ENCODE data around the gene LGALS12.

The LGALS12 gene

DNA sequence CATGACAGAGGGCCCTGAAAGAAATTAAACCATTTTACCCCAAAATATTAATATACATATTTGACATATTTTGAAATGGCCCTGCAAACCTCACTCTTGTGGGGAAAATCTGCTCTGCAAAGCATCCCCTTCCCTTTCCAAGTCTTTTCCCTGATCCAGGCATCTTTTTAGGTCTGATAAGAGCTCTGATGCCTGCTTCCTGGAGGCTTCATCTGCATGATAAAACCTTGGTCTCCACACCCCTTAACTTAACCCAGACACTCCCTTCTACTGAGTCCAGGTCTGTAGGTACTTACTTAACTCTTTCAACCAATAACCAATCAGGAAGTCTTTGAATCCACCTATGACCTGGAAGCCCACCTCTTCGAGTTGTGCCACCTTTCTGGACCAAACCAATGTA, 1.8 kb upstream of the LGALS12 start:
- TF ChIP-seq, protein P1, sequence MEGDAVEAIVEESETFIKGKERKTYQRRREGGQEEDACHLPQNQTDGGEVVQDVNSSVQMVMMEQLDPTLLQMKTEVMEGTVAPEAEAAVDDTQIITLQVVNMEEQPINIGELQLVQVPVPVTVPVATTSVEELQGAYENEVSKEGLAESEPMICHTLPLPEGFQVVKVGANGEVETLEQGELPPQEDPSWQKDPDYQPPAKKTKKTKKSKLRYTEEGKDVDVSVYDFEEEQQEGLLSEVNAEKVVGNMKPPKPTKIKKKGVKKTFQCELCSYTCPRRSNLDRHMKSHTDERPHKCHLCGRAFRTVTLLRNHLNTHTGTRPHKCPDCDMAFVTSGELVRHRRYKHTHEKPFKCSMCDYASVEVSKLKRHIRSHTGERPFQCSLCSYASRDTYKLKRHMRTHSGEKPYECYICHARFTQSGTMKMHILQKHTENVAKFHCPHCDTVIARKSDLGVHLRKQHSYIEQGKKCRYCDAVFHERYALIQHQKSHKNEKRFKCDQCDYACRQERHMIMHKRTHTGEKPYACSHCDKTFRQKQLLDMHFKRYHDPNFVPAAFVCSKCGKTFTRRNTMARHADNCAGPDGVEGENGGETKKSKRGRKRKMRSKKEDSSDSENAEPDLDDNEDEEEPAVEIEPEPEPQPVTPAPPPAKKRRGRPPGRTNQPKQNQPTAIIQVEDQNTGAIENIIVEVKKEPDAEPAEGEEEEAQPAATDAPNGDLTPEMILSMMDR (IDR thresholded peaks at IDR 0.05; ENCODE audit: low read depth, low read length) = no peak
- H3K4me3 ChIP-seq (ENCODE audit: low read depth, low read length) = no peak overlapping the region

DNA sequence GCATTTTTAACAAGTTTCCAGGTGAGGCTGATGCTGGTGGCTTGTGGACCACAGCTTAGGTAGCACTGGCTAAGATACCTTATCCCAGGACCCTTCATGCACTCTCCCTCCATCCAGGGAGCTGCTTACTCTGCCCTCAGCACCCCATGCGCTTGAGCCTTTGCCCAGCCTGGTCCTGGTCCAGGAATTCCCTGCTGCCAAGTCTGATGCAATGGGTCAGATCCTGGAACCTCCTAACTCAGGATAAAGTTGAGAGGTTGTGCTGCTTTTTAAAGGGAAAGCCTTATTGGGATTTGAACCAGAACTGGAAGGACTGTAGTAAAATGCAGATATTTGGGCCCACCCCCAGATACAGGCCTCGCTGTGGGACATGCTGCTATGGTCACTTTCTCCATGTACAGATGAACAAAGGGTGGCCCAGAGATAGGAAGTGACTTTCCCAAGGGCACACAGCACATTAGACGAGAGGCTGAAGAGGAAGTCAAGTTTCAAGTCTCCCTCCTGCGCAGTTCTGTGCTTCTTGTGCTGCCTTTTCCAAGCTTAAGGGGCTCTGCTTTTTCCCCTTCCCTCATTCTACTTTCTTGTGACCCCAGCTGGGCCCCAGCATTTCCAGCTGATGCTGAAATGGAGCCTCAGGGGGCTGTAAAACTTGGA, 824 bp upstream of the LGALS12 start:
- TF ChIP-seq, protein P1 (IDR thresholded peaks at IDR 0.05; ENCODE audit: low read depth, low read length) = no peak
- H3K4me3 ChIP-seq (ENCODE audit: low read depth, low read length) = no peak overlapping the region

DNA sequence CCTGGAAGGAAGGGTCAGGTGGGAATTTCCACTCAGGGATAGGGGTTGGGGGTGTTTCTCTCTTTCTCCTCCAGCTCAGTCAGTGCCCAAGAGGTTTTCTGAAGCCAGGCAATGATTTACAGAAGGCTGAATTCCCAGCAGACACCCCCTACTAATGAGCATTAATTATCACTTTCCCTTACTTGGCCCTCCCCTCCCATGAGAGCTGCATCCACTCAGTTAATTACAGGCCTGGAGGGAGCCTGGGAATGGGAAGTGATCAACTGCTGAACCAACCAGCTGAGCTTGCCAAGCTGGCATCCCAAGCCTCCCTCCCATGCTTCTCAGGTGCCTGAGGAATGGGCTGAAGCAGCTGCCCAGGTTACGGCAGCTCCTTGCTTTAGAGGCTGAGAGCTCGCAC, 992 bp downstream of the LGALS12 start:
- no peak overlapping the region for H3K4me3 ChIP-seq (ENCODE audit: low read depth, low read length)
- TF ChIP-seq, protein P1 (IDR thresholded peaks at IDR 0.05; ENCODE audit: low read depth, low read length) = no peak

DNA sequence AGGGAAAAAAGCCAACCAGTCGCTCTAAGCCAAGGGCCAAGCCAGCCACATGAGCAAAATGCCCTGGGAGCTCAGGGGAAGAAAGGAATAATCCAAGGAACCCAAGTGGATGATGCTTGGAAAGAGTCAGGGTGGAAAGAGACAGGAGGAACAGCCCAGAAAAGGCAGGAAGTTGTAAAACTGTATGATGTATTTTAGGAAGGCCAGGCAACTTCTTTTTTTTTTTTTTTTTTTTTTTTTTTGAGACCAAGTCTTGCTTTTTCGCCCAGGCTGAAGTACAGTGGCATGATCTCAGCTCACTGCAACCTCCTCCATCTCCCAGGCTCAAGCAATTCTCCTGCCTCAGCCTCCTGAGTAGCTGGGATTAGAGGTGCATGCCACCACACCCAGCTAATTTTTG, 1.6 kb downstream of the LGALS12 start:
- TF ChIP-seq, protein P1 (IDR thresholded peaks at IDR 0.05; ENCODE audit: low read depth, low read length) = no peak
- H3K4me3 ChIP-seq (ENCODE audit: low read depth, low read length) = no peak overlapping the region

DNA sequence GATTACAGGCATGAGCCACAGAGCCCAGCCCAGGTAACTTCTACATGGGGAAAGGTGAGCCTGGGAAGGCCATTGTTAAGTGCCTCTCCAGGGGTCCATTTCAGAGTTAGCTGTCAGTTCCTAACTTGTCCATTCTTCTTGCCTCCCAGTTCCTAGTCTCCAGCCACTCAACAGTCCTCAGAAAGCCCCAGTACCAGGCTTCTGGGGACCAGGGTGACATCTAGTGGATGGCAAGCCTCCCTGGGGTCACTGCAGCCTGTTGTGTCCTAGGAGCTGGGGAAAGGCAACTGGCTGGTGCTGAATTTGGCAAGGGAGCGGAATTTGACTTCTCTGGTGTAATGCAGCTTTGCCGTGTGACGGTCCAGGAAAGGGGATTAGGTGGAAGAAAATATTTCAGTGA, 2.1 kb downstream of the LGALS12 start:
- no peak overlapping the region for H3K4me3 ChIP-seq (ENCODE audit: low read depth, low read length)
- TF ChIP-seq, protein P1 (IDR thresholded peaks at IDR 0.05; ENCODE audit: low read depth, low read length) = no peak

DNA sequence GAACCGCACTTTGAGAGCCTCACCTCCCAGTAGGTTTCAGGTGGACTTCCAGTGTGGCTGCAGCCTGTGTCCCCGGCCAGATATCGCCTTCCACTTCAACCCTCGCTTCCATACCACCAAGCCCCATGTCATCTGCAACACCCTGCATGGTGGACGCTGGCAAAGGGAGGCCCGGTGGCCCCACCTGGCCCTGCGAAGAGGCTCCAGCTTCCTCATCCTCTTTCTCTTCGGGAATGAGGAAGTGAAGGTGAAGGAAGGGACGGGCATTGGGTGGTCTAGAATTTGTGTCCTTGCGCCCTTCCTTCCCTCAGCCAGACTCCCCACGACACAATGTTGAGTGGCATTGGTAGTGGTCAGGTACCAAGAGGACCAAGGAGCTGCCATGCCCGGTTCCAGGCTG, 2.9 kb downstream of the LGALS12 start:
- TF ChIP-seq, protein P1 (IDR thresholded peaks at IDR 0.05; ENCODE audit: low read depth, low read length) = no peak
- H3K4me3 ChIP-seq (ENCODE audit: low read depth, low read length) = no peak overlapping the region

DNA sequence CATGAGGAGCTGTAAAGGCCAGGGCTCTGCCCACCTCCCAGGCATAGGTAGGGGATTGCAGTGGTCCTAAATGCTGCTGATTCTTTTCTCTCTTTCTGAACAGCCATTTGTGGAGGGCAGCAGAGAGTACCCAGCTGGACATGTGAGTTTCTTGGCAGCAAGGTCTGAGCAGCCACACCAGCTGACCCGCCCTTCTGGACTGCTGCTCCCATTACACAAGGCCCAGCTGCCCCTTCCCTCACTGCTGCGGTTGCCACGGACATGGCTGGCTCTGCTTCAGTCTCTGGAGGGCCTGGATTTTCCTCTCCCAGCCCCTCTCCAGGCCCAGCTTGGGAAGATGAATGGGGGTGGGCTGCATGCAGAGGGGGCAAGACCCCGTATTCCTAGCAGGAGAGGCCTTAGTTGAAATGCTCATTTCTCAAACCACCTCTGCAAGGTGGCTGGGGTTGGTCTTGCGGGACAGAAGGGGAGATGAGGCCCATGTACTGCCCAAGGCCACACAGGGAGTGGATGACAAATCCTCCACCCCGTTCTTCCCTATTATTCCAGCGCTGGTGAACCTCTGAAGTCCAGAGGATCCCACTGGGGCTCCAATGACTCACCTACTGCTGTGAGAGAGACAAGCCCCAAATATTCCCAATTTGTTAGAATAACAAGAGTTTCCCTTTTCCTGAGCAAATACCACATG, 4.6 kb downstream of the LGALS12 start:
- no peak overlapping the region for H3K4me3 ChIP-seq (ENCODE audit: low read depth, low read length)
- TF ChIP-seq, protein P1 (IDR thresholded peaks at IDR 0.05; ENCODE audit: low read depth, low read length) = no peak

Measured in WI38 (cell line).